NOMO-1 (cell line): ENCODE results near the gene DRC1.

Source experiments
- DNase-seq, 2 experiments: peaks; one replicate each; lab custom pipeline; 2025; ENCODE audit not compliant: unreplicated experiment in 2 of 2; lab: John Stamatoyannopoulos, UW

The DRC1 gene

GRCh38 chr2:26475037-26475436, 73.3 kb downstream of the DRC1 start:
- DNase-seq: no peak

GRCh38 chr2:26475832-26476501, 74.2 kb downstream of the DRC1 start:
- no peak for DNase-seq

- peak in 1 of 2 experiments; percentile 11 for DNase-seq
These were observed 75.6 kb downstream of the DRC1 start for GRCh38 chr2:26477126-26477910.

GRCh38 chr2:26477911-26478253, 76.2 kb downstream of the DRC1 start, which contains the start of gene OTOF:
Gene OTOF, minus strand, starts transcription at chr2:26478124.
- DNase-seq: no peak

- DNase-seq: no peak
These were observed 76.6 kb downstream of the DRC1 start for GRCh38 chr2:26478366-26478765.

- no peak for DNase-seq
These were observed 77.5 kb downstream of the DRC1 start for GRCh38 chr2:26479131-26479788.

- no peak for DNase-seq
These were observed 78.3 kb downstream of the DRC1 start for GRCh38 chr2:26479789-26480565.

GRCh38 chr2:26480566-26481423, 79.1 kb downstream of the DRC1 start:
- DNase-seq: no peak

- no peak for DNase-seq
These were observed 80.0 kb downstream of the DRC1 start for GRCh38 chr2:26481706-26482105.

- DNase-seq: no peak
These were observed 80.7 kb downstream of the DRC1 start for GRCh38 chr2:26482211-26483026.

GRCh38 chr2:26483027-26483326, 81.3 kb downstream of the DRC1 start:
- no peak for DNase-seq

- no peak for DNase-seq
These were observed 81.8 kb downstream of the DRC1 start for GRCh38 chr2:26483516-26483915.

- DNase-seq: no peak
These were observed 82.3 kb downstream of the DRC1 start for GRCh38 chr2:26483957-26484565.

GRCh38 chr2:26484579-26484978, 82.9 kb downstream of the DRC1 start:
- no peak for DNase-seq

- no peak for DNase-seq
These were observed 83.4 kb downstream of the DRC1 start for GRCh38 chr2:26485099-26485498.

- no peak for DNase-seq
These were observed 84.2 kb downstream of the DRC1 start for GRCh38 chr2:26485725-26486418.

- no peak for DNase-seq
These were observed 85.1 kb downstream of the DRC1 start for GRCh38 chr2:26486789-26487188.

GRCh38 chr2:26487192-26487591, 85.5 kb downstream of the DRC1 start:
- no peak for DNase-seq
